Measurements from ENCODE around the gene MUL1.
"Not testable (repeated sequence)": the region's sequence is repeated elsewhere in the genome, so short reads cannot be mapped to it uniquely, and the experiment has no call there.

Gene MUL1

GRCh38 chr1:20511518-20512428 lies 3.8 kb upstream of the MUL1 start:
- DNase-seq = no peak

GRCh38 chr1:20508411-20508771 lies 440 bp upstream of the MUL1 start:
- no peak for DNase-seq

GRCh38 chr1:20507248-20507563 lies 745 bp downstream of the MUL1 start:
- DNase-seq = no peak

- DNase-seq = no peak
Measured at GRCh38 chr1:20505488-20505887, 2.5 kb downstream of the MUL1 start.

GRCh38 chr1:20500716-20501115 lies 7.2 kb downstream of the MUL1 start:
- no peak for DNase-seq

GRCh38 chr1:20499718-20500117 lies 8.2 kb downstream of the MUL1 start:
- no peak for DNase-seq

- DNase-seq = no peak
Measured at GRCh38 chr1:20499105-20499504, 8.8 kb downstream of the MUL1 start.

- no peak for DNase-seq
Measured at GRCh38 chr1:20498116-20498515, 9.8 kb downstream of the MUL1 start.

GRCh38 chr1:20497506-20497905 lies 10.4 kb downstream of the MUL1 start:
- DNase-seq = no peak

GRCh38 chr1:20496725-20497383 lies 11.1 kb downstream of the MUL1 start:
- DNase-seq = not testable (repeated sequence)

- no peak for DNase-seq
Measured at GRCh38 chr1:20496241-20496661, 11.7 kb downstream of the MUL1 start.

GRCh38 chr1:20495661-20496060 lies 12.3 kb downstream of the MUL1 start:
- no peak for DNase-seq

GRCh38 chr1:20494609-20495311 lies 13.2 kb downstream of the MUL1 start:
- no peak for DNase-seq

- DNase-seq = peak; percentile 76 to 82
Measured at GRCh38 chr1:20493839-20494608, 13.9 kb downstream of the MUL1 start.

- no peak for DNase-seq
Measured at GRCh38 chr1:20493309-20493708, 14.6 kb downstream of the MUL1 start.

- no peak for DNase-seq
Measured at GRCh38 chr1:20492751-20493150, 15.2 kb downstream of the MUL1 start.

- no peak for DNase-seq
Measured at GRCh38 chr1:20491866-20492265, 16.1 kb downstream of the MUL1 start.

GRCh38 chr1:20491178-20491577 lies 16.8 kb downstream of the MUL1 start:
- no peak for DNase-seq

- no peak for DNase-seq
Measured at GRCh38 chr1:20487236-20487590, 20.7 kb downstream of the MUL1 start.

GRCh38 chr1:20486457-20487235 lies 21.3 kb downstream of the MUL1 start:
- peak; percentile 52 to 79 for DNase-seq

- peak; percentile 42 to 46 for DNase-seq
Measured at GRCh38 chr1:20485527-20486456, 22.2 kb downstream of the MUL1 start, which contains the start of gene CAMK2N1. TSS of gene CAMK2N1 (minus strand) at chr1:20486210. CDS start at chr1:20485379, 831 bp downstream.

Data from NCI-H2081 (cell line).